ENCODE measurements around the gene RXRA.

DNA sequence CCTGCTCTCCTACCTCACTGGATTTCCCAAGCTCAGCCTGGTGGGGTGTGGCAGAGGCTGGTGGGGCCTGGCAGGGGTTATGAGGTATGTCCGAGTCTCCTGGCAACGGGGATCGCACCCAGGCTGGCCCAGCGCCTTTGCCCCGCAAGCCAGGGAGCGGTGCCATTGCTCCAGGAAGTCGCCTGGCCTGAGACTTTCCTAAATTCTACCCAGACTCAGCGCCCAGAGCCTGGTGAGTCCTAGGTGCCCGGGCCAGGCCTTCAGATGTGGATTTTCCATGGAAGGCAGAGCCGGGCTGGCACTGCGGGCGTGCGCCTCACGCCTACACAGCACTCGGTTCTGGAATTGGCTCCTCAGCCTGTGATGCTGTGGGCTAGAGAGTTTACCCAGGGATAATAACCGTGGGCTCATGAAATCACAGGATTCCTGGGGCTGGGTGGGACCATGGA is 159.9 kb downstream of the RXRA start:
- TF ChIP-seq, protein P1, sequence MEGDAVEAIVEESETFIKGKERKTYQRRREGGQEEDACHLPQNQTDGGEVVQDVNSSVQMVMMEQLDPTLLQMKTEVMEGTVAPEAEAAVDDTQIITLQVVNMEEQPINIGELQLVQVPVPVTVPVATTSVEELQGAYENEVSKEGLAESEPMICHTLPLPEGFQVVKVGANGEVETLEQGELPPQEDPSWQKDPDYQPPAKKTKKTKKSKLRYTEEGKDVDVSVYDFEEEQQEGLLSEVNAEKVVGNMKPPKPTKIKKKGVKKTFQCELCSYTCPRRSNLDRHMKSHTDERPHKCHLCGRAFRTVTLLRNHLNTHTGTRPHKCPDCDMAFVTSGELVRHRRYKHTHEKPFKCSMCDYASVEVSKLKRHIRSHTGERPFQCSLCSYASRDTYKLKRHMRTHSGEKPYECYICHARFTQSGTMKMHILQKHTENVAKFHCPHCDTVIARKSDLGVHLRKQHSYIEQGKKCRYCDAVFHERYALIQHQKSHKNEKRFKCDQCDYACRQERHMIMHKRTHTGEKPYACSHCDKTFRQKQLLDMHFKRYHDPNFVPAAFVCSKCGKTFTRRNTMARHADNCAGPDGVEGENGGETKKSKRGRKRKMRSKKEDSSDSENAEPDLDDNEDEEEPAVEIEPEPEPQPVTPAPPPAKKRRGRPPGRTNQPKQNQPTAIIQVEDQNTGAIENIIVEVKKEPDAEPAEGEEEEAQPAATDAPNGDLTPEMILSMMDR (IDR thresholded peaks at IDR 0.05), result no peak
- no peak for TF ChIP-seq POLR2A (IDR thresholded peaks at IDR 0.05)

Data from thyroid gland (tissue), 4 donors.